ENCODE data around the gene SRPK1. TPM values are rescaled to one million over a fixed set of nuclear protein-coding genes. Genes with fewer than 3 reads are reported as not detected.

SRPK1 gene
- total and polyA plus RNA-seq, 2 of the 8 experiments (the other 6 are each of a cell fraction or from before 2014, with no cell fraction given): 25.7 to 116 TPM

DNA sequence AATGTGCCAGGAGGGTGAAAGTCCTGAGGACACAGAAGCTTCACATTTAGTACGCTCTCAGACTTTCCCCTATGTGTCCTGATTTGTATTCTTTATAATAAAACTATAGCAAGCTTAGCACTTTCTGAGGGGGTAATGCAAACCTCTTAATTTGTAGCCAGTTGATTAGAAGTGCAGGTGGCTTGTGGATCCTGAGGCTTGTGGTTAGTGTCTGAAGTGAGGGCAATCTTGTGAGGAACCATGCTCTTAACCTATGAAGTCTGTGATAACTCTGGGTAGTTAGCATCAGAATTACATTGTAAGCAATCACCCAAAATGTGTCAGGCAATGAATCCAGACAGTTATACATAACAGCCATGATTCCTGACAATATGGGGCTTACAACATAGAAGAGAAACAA is 64.6 kb downstream of the SRPK1 start:
- Histone ChIP-seq H2BK20ac (ENCODE audit: low read length) (no peak overlapping the region), H3K4me1 (replicated peaks in 1 of 4; ENCODE audit: control insufficient read depth in 3 of 4, insufficient read depth in 4 of 4, low read length in 3 of 4) (0 out of 7 replicates have a peak, but pooled peaks cover 0 to under 1% (median 0%) of the 10 kb centered on the region in 4 experiments), H3K79me2 (ENCODE audit: control insufficient read depth in 1 of 2, insufficient read depth in 2 of 2, low read length in 2 of 2) (no peaks in the 10 kb centered on the region), H4K20me1 (replicated peaks in 1 of 2; ENCODE audit: control insufficient read depth in 1 of 2, insufficient read depth in 2 of 2, low read length in 2 of 2) (peaks cover 0 to 1% of the 10 kb centered on the region in 2 experiments), H3K18ac (ENCODE audit: extremely low read depth, low read length) (no peak overlapping the region), H3K27me3 (replicated peaks in 1 of 4; ENCODE audit: control insufficient read depth in 3 of 4, extremely low read depth in 1 of 4, insufficient read depth in 3 of 4, low read length in 3 of 4) (no peaks in the 10 kb centered on the region), H2BK120ac (replicated peaks; ENCODE audit: low read depth, low read length) (no peak overlapping the region), H3K14ac (ENCODE audit: insufficient read length) (no peak overlapping the region), H3K9me3 (ENCODE audit: insufficient read depth in 2 of 2, low read depth in 1 of 2, low read length in 1 of 2) (no peaks in the 10 kb centered on the region), H4K5ac (ENCODE audit: insufficient read length, low read depth, low read length) (no peak overlapping the region), H3K9ac (replicated peaks in 1 of 4; ENCODE audit: extremely low read depth in 1 of 4, low read depth in 3 of 4, low read length in 3 of 4) (no peak overlapping the region), H3K36me3 (ENCODE audit: control insufficient read depth in 2 of 4, insufficient read depth in 4 of 4, low read length in 3 of 4) (peaks cover 10 to 76% (median 44%) of the 10 kb centered on the region in 4 experiments), H3K23me2 (ENCODE audit: low read depth, low read length) (no peaks in the 10 kb centered on the region; the same call in 1 of the 2 replicates), H3K4me2 (ENCODE audit: insufficient read depth in 1 of 2, low read depth in 2 of 2, low read length in 2 of 2) (no peak overlapping the region), H2BK5ac (ENCODE audit: low read depth, low read length) (no peak overlapping the region), H3K27ac (ENCODE audit: low read depth, low read length) (no peak overlapping the region), H2AK5ac (ENCODE audit: low read depth, low read length) (no peak overlapping the region), H2BK15ac (ENCODE audit: low read length) (no peak overlapping the region), H2AFZ (ENCODE audit: low read length) (no peak overlapping the region), H2BK12ac (ENCODE audit: low read depth, low read length) (no peak overlapping the region), H4K8ac (ENCODE audit: extremely low read depth, insufficient read depth, low read length) (no peak overlapping the region), H4K91ac (replicated peaks; ENCODE audit: insufficient read length, low read length) (no peak overlapping the region), H3K4ac (replicated peaks; ENCODE audit: insufficient read length, low read depth, low read length) (no peak overlapping the region), H3K56ac (replicated peaks; ENCODE audit: insufficient read length, low read depth, low read length) (no peak overlapping the region), H3K79me1 (ENCODE audit: low read depth, low read length) (no peaks in the 10 kb centered on the region), H3K23ac (ENCODE audit: insufficient read length) (no peak overlapping the region), H3K4me3 (ENCODE audit: extremely low read depth in 1 of 4, insufficient read depth in 2 of 4, low read depth in 3 of 4, low read length in 4 of 4) (no peak overlapping the region)
- TF ChIP-seq NRF1 (IDR thresholded peaks at IDR 0.05; ENCODE audit: low read depth, low read length): no peak
- TF ChIP-seq CBX5 (IDR thresholded peaks at IDR 0.05; ENCODE audit: low read depth, low read length): no peak
- no peak for TF ChIP-seq CTBP2 (IDR thresholded peaks at IDR 0.05; ENCODE audit: borderline replicate concordance, insufficient read depth, insufficient read length, low read length)
- TF ChIP-seq POLR2A (IDR thresholded peaks at IDR 0.05; ENCODE audit: control extremely low read depth in 1 of 2, low read depth in 2 of 2, low read length in 2 of 2): no peak
- TF ChIP-seq TAF7 (optimal IDR thresholded peaks at IDR 0.05; ENCODE audit: borderline replicate concordance, low read depth, low read length): no peak
- TF ChIP-seq RBBP5 (IDR thresholded peaks at IDR 0.05; ENCODE audit: borderline replicate concordance, low read depth, low read length): no peak
- TF ChIP-seq, protein P1, sequence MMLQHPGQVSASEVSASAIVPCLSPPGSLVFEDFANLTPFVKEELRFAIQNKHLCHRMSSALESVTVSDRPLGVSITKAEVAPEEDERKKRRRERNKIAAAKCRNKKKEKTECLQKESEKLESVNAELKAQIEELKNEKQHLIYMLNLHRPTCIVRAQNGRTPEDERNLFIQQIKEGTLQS (IDR thresholded peaks at IDR 0.05; ENCODE audit: insufficient read depth, low read depth, low read length): no peak
- no peak for TF ChIP-seq ASH2L (IDR thresholded peaks at IDR 0.05; ENCODE audit: low read length)
- no peak for TF ChIP-seq RXRA (IDR thresholded peaks at IDR 0.05; ENCODE audit: insufficient read depth, low read depth, low read length)
- TF ChIP-seq SP4 (IDR thresholded peaks at IDR 0.05; ENCODE audit: low read length): no peak
- TF ChIP-seq TAF1 (IDR thresholded peaks at IDR 0.05; ENCODE audit: low read depth, low read length): no peak
- TF ChIP-seq EGR1 (IDR thresholded peaks at IDR 0.05; ENCODE audit: borderline replicate concordance, low read depth, low read length): no peak
- TF ChIP-seq BCL11A (IDR thresholded peaks at IDR 0.05; ENCODE audit: low read depth in 2 of 2, low read length in 2 of 2): no peak
- TF ChIP-seq HDAC2 (IDR thresholded peaks at IDR 0.05; ENCODE audit: borderline replicate concordance in 1 of 2, low read depth in 2 of 2, low read length in 2 of 2): no peak
- ChIA-PET CTCF (ENCODE audit: partially characterized antibody) (interaction anchor here (0.6 kb wide), 1 partner anchor 9 kb away, joined by 3 read pairs; no protein-coding TSS in a partner anchor), POLR2A (ENCODE audit: partially characterized antibody) (no interaction called here)
- 92% methylated on average over 1 of the region's 1 CpG; no CpG with 5 or more reads in 1 of the 2 experiments for WGBS, 2 experiments (ENCODE audit: extremely low coverage in 1 of 2, insufficient coverage in 1 of 2, insufficient read length in 1 of 2, insufficient replicate concordance in 2 of 2, low coverage in 1 of 2, low lambda C conversion rate in 2 of 2, missing lambda C conversion rate in 1 of 2)
- DNase-seq (ENCODE audit: low read depth in 1 of 2, low spot score in 2 of 2) (no peak), FAIRE-seq (no peak)
